Right lobe of liver (tissue), 6 donors: ENCODE data around the gene LCE2D. TPM values are rescaled to one million over a fixed set of nuclear protein-coding genes. Genes with fewer than 3 reads are reported as not detected.
"Not testable (repeated sequence)": the region's sequence is repeated elsewhere in the genome, so short reads cannot be mapped to it uniquely, and the experiment has no call there.

Source experiments
- ATAC-seq, 4 donors: fragments of 200-7000 bp; cut with Tn5 transposase; one replicate each; pipeline ENCODE4 v1.9.1; 2020; ENCODE audit warnings: mild to moderate bottlenecking in 4 of 4, moderate library complexity in 4 of 4
- DNase-seq, 3 donors: peaks; one replicate each; pipeline ENCODE4 v3.0.0-alpha.2; 2020
- H3K27ac ChIP-seq, 3 donors: fragments of 200-600 bp; one replicate each; pipeline ENCODE4 v1.8.0; 2022
- H3K27me3 ChIP-seq, 2 donors: fragments of 200-600 bp; one replicate each; pipeline ENCODE4 v1.8.0; 2022
- H3K36me3 ChIP-seq, 4 donors: fragments of 200-600 bp; sonication (generic) in 1 of 4; one replicate each; pipeline versions ENCODE4 v1.5.1 to v1.8.0; 2017 to 2022; ENCODE audit warnings: control low read depth in 1 of 4
- H3K4me1 ChIP-seq, 4 donors: fragments of 200-600 bp; sonication (generic) in 1 of 4; one replicate each; pipeline versions ENCODE4 v1.5.1 to v1.8.0; 2017 to 2022; ENCODE audit warnings: control low read depth in 1 of 4
- H3K4me3 ChIP-seq, 3 donors: fragments of 200-600 bp; one replicate each; pipeline ENCODE4 v1.8.0; 2022
- H3K9me3 ChIP-seq, 4 donors: fragments of 200-600 bp; sonication (generic) in 1 of 4; one replicate each; pipeline versions ENCODE4 v1.5.1 to v1.8.0; 2017 to 2022; ENCODE audit warnings: control low read depth in 1 of 4
- POLR2A ChIP-seq: fragments of 450-650 bp; IDR thresholded peaks from one replicate; pipeline ENCODE4 v1.6.1; 2017; ENCODE audit warnings: antibody characterized with exemption, mild to moderate bottlenecking
- WGBS: methylation state at CpG from one replicate; pipeline ENCODE4 v1.1.6; 2018; ENCODE audit warnings: low coverage, low lambda C conversion rate; ENCODE audit not compliant: insufficient coverage; ENCODE audit errors: missing lambda C conversion rate; 5-methylcytosine and 5-hydroxymethylcytosine counted together
- intact Hi-C, 2 donors: fragments of 100-400 bp; cut with DNase I; formaldehyde crosslinking; loops; one replicate each; pipeline versions ENCODE4 v1.11.2 to v1.14.1; 2022
- total RNA-seq, 6 experiments: library from RNA; depleted of rRNA in 2 of 6; stranded (reverse); fragments of >200 nt in 2 of 6; fragmentation: NEBNext Ultra II Directional in 3 of 6; extraction: Animal tissue kit (Norgen Biotek cat#: 25700) in 3 of 6; gene quantifications; one replicate each; pipeline versions ENCODE4 v1.1.0 to v1.2.4, GENCODE V29; 2016 to 2023
- TF ChIP-seq, protein P1 (sequence below), 4 donors: fragments of 200-600 bp in 3 of 4; fragments of 450-650 bp in 1 of 4; IDR thresholded peaks; one replicate each; pipeline versions ENCODE4 v1.5.1 to v1.8.0; 2016 to 2022; ENCODE audit warnings: antibody characterized with exemption in 4 of 4, mild to moderate bottlenecking in 2 of 4
- donor health status: DM: no; HTN: yes; CAD: no.
- donor health status: DM: no; HTN: no; CAD: no.
- donor health status: DM: no; HTN: no; CAD: no.
- donor health status: DM: no; HTN: yes; CAD: no.
- donor health status: DM: no; HTN: yes; CAD: no.

Gene LCE2D
- total RNA-seq, 6 experiments from 2014 or later: not detected

DNA sequence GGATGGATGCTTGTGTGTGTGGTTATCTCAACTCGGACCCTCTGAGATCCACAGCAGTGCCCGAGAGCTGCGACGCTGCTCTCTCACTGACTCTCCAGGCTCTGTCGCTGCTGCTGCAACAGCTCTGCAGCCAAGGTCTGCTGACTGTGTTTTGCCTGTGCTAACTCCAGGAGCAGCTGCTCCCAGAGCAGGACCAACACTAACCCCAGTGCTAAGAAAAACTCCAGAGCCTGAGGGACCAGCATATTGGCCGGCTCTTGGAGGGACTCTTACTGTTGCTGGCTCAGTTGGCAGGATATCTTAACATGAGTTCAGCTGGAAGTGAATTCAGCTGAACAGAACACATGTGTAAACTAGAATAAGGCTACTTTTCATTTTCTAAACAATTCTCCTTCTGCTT lies 16.3 kb downstream of the LCE2D start:
- no peak for TF ChIP-seq POLR2A
- TF ChIP-seq, protein P1, sequence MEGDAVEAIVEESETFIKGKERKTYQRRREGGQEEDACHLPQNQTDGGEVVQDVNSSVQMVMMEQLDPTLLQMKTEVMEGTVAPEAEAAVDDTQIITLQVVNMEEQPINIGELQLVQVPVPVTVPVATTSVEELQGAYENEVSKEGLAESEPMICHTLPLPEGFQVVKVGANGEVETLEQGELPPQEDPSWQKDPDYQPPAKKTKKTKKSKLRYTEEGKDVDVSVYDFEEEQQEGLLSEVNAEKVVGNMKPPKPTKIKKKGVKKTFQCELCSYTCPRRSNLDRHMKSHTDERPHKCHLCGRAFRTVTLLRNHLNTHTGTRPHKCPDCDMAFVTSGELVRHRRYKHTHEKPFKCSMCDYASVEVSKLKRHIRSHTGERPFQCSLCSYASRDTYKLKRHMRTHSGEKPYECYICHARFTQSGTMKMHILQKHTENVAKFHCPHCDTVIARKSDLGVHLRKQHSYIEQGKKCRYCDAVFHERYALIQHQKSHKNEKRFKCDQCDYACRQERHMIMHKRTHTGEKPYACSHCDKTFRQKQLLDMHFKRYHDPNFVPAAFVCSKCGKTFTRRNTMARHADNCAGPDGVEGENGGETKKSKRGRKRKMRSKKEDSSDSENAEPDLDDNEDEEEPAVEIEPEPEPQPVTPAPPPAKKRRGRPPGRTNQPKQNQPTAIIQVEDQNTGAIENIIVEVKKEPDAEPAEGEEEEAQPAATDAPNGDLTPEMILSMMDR (IDR thresholded peaks at IDR 0.05): no peak
- DNase-seq (no peak), ATAC-seq (no peak)
- intact Hi-C loops: no loop called here
- H3K4me1 ChIP-seq: no peaks in the 10 kb centered on the region
- no peaks in the 10 kb centered on the region for H3K27me3 ChIP-seq
- H3K36me3 ChIP-seq: no peaks in the 10 kb centered on the region
- 50% methylated on average over 2 of the region's 6 CpGs for WGBS
- no peak overlapping the region for H3K27ac ChIP-seq
- H3K4me3 ChIP-seq: no peak overlapping the region
- no peaks in the 10 kb centered on the region for H3K9me3 ChIP-seq

- Histone ChIP-seq H3K27ac (no peak overlapping the region), H3K4me3 (no peak overlapping the region), H3K9me3 (no peaks in the 10 kb centered on the region), H3K27me3 (no peaks in the 10 kb centered on the region), H3K4me1 (no peaks in the 10 kb centered on the region), H3K36me3 (no peaks in the 10 kb centered on the region)
- TF ChIP-seq, protein P1 (IDR thresholded peaks at IDR 0.05): no peak
- TF ChIP-seq POLR2A: no peak
- intact Hi-C loops: no loop called here
- DNase-seq: no peak
- ATAC-seq: no peak
- WGBS: 24% methylated on average over 2 of the region's 2 CpGs
Observed at GRCh38 chr1:152681616-152682015, 18.4 kb downstream of the LCE2D start.

DNA sequence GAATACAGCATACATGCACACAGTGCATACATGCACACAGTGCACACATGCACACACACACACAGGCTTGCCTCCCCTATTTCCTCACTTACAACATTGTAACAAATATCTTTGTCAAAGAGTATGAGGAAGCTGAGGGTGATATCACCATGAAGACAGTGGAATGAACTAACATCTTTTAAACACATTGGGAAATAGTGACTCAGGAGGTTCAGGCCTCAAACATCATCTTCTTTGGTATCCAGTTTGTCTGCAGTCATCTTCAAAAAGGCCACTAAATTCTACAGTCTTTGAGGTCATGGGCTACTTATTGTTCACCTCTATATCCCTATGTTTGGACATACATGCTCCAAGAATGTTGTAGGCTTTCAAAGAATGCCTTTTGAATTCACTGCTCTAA lies 20.7 kb downstream of the LCE2D start:
- DNase-seq (no peak), ATAC-seq (no peak)
- Histone ChIP-seq H3K4me3 (no peak overlapping the region), H3K27me3 (no peaks in the 10 kb centered on the region), H3K27ac (no peak overlapping the region), H3K4me1 (no peaks in the 10 kb centered on the region), H3K9me3 (no peaks in the 10 kb centered on the region), H3K36me3 (no peaks in the 10 kb centered on the region)
- TF ChIP-seq, protein P1 (IDR thresholded peaks at IDR 0.05): no peak
- TF ChIP-seq POLR2A: no peak
- intact Hi-C loops: no loop called here

- H3K27ac ChIP-seq, intact Hi-C loops, DNase-seq, H3K27me3 ChIP-seq, ATAC-seq, H3K36me3 ChIP-seq, H3K4me1 ChIP-seq, H3K4me3 ChIP-seq, H3K9me3 ChIP-seq: not testable (repeated sequence)
- WGBS: 50% methylated on average over 2 of the region's 4 CpGs
Observed at GRCh38 chr1:152685823-152686222, 22.6 kb downstream of the LCE2D start, which contains the start of gene LCE2B. LCE2B (plus strand) TSS chr1:152686123; CDS start chr1:152686844, 721 bp downstream.

- intact Hi-C loops: no loop called here
- ATAC-seq (no peak), DNase-seq (no peak)
- H3K36me3 ChIP-seq: no peaks in the 10 kb centered on the region
- WGBS: 37% methylated on average over 4 of the region's 4 CpGs
- H3K27me3 ChIP-seq: no peaks in the 10 kb centered on the region
- H3K9me3 ChIP-seq: no peaks in the 10 kb centered on the region
- H3K4me3 ChIP-seq: no peak within 1 kb of the TSS
- no peaks in the 10 kb centered on the region for H3K4me1 ChIP-seq
- no peak within 1 kb of the TSS for H3K27ac ChIP-seq
- no peak for TF ChIP-seq POLR2A
- TF ChIP-seq, protein P1 (IDR thresholded peaks at IDR 0.05): no peak
Observed at GRCh38 chr1:152697701-152698600, 34.8 kb downstream of the LCE2D start, which contains the start of gene LCE2A. LCE2A (plus strand) TSS chr1:152698345; CDS start chr1:152698902, 557 bp downstream.
